ENCODE measurements around the gene RPS27A. TPM values are rescaled to one million over a fixed set of nuclear protein-coding genes. Genes with fewer than 3 reads are reported as not detected.

The RPS27A gene
- total and polyA plus RNA-seq, 9 of the 15 experiments (the other 6 are each of a cell fraction or from before 2014, with no cell fraction given), result 1,383 to 3,282 (median 2,242) TPM

GRCh38 chr2:55232084-55232862, at the start of gene RPS27A, which contains the start of gene CLHC1 (continued):
- TF ChIP-seq, protein P1, sequence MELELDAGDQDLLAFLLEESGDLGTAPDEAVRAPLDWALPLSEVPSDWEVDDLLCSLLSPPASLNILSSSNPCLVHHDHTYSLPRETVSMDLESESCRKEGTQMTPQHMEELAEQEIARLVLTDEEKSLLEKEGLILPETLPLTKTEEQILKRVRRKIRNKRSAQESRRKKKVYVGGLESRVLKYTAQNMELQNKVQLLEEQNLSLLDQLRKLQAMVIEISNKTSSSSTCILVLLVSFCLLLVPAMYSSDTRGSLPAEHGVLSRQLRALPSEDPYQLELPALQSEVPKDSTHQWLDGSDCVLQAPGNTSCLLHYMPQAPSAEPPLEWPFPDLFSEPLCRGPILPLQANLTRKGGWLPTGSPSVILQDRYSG (tag; conservative IDR thresholded peaks at IDR 0.05; ENCODE audit: low read depth), result peak; percentile 73; the same call in 1 of the 2 replicates
- TF ChIP-seq ELF4 (CRISPR knock-in tag; IDR thresholded peaks at IDR 0.05) (peak; percentile 40; the same call in 1 of the 2 replicates), XRCC4 (IDR thresholded peaks at IDR 0.05; ENCODE audit: extremely low read depth, insufficient read depth, insufficient read length) (no peak), FOXO4 (CRISPR knock-in tag; IDR thresholded peaks at IDR 0.05) (no peak), STAG1 (CRISPR knock-in tag; IDR thresholded peaks at IDR 0.05; ENCODE audit: borderline replicate concordance) (no peak), ZNF253 (CRISPR knock-in tag; conservative IDR thresholded peaks at IDR 0.05) (no peak), CCAR2 (IDR thresholded peaks at IDR 0.05; ENCODE audit: low read depth, low read length) (no peak), ZNF444 (CRISPR knock-in tag; IDR thresholded peaks at IDR 0.05) (no peak), RBBP5 (IDR thresholded peaks at IDR 0.05; ENCODE audit: borderline replicate concordance, insufficient read depth, low read length, poor library complexity, severe bottlenecking) (peak; percentile 88), ZNF79 (CRISPR knock-in tag; IDR thresholded peaks at IDR 0.05; ENCODE audit: low read depth) (no peak), FOXP1 (CRISPR knock-in tag; IDR thresholded peaks at IDR 0.05) (no peak; the same call in 1 of the 2 replicates), ZNF76 (CRISPR knock-in tag; IDR thresholded peaks at IDR 0.05; ENCODE audit: borderline replicate concordance) (no peak), FOXK1 (CRISPR knock-in tag; IDR thresholded peaks at IDR 0.05; ENCODE audit: borderline replicate concordance) (peak; percentile 45; the same call in 1 of the 2 replicates), RBM39 (optimal IDR thresholded peaks at IDR 0.05; ENCODE audit: low read depth, low read length) (no peak), MTA1 (IDR thresholded peaks at IDR 0.05; ENCODE audit: borderline replicate concordance) (peak; percentile 81), ZNF609 (CRISPR knock-in tag; IDR thresholded peaks at IDR 0.05; ENCODE audit: borderline replicate concordance) (no peak), ARID1B (IDR thresholded peaks at IDR 0.05) (peak; percentile 16; the same call in 1 of the 2 replicates), RNF2 (IDR thresholded peaks at IDR 0.05) (no peak), NCOA1 (IDR thresholded peaks at IDR 0.05; ENCODE audit: low read depth) (no peak)
- TF ChIP-seq, protein P2, sequence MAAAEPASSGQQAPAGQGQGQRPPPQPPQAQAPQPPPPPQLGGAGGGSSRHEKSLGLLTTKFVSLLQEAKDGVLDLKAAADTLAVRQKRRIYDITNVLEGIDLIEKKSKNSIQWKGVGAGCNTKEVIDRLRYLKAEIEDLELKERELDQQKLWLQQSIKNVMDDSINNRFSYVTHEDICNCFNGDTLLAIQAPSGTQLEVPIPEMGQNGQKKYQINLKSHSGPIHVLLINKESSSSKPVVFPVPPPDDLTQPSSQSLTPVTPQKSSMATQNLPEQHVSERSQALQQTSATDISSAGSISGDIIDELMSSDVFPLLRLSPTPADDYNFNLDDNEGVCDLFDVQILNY (CRISPR knock-in tag; IDR thresholded peaks at IDR 0.05), result peak; percentile 33; the same call in 1 of the 2 replicates
